ENCODE data around the gene SPATA25.
A peak's percentile ranks its signal among the peaks of the same experiment; 100 is the strongest.

SPATA25 gene

GRCh38 chr20:45863543-45864470, 23.6 kb downstream of the SPATA25 start:
- DNase-seq (ENCODE audit: low spot score) = no peak

- DNase-seq (ENCODE audit: low spot score) = no peak
Measured at GRCh38 chr20:45861221-45862075, 26.0 kb downstream of the SPATA25 start.

- DNase-seq (ENCODE audit: low spot score) = peak; percentile 7
Measured at GRCh38 chr20:45860560-45861220, 26.7 kb downstream of the SPATA25 start.

GRCh38 chr20:45859916-45860315, 27.5 kb downstream of the SPATA25 start:
- DNase-seq (ENCODE audit: low spot score) = no peak

- DNase-seq (ENCODE audit: low spot score) = no peak
Measured at GRCh38 chr20:45857882-45858216, 29.6 kb downstream of the SPATA25 start.

- DNase-seq (ENCODE audit: low spot score) = peak; percentile 99
Measured at GRCh38 chr20:45857114-45857881, 30.1 kb downstream of the SPATA25 start, which contains the start of the genes ACOT8 and ZSWIM3. TSS of gene ACOT8 (minus strand) at chr20:45857392. CDS start at chr20:45857315, 77 bp downstream. TSS of gene ZSWIM3 (plus strand) at chr20:45857614. CDS start at chr20:45857826, 212 bp downstream.

GRCh38 chr20:45853484-45853883, 33.9 kb downstream of the SPATA25 start:
- DNase-seq (ENCODE audit: low spot score) = no peak

GRCh38 chr20:45852326-45852725, 35.1 kb downstream of the SPATA25 start:
- DNase-seq (ENCODE audit: low spot score) = no peak

GRCh38 chr20:45851501-45851900, 35.9 kb downstream of the SPATA25 start:
- DNase-seq (ENCODE audit: low spot score) = no peak

GRCh38 chr20:45850926-45851325, 36.5 kb downstream of the SPATA25 start:
- DNase-seq (ENCODE audit: low spot score) = no peak

GRCh38 chr20:45850238-45850637, 37.2 kb downstream of the SPATA25 start:
- no peak for DNase-seq (ENCODE audit: low spot score)

GRCh38 chr20:45848969-45849582, 38.3 kb downstream of the SPATA25 start:
- no peak for DNase-seq (ENCODE audit: low spot score)

GRCh38 chr20:45848421-45848820, 39.0 kb downstream of the SPATA25 start:
- no peak for DNase-seq (ENCODE audit: low spot score)

GRCh38 chr20:45845452-45845851, 42.0 kb downstream of the SPATA25 start:
- no peak for DNase-seq (ENCODE audit: low spot score)

- no peak for DNase-seq (ENCODE audit: low spot score)
Measured at GRCh38 chr20:45843506-45843905, 43.9 kb downstream of the SPATA25 start.

- DNase-seq (ENCODE audit: low spot score) = no peak
Measured at GRCh38 chr20:45842169-45842812, 45.1 kb downstream of the SPATA25 start.

- no peak for DNase-seq (ENCODE audit: low spot score)
Measured at GRCh38 chr20:45841407-45842129, 45.9 kb downstream of the SPATA25 start.

- DNase-seq (ENCODE audit: low spot score) = no peak
Measured at GRCh38 chr20:45840700-45841198, 46.7 kb downstream of the SPATA25 start.

GRCh38 chr20:45836841-45837240, 50.6 kb downstream of the SPATA25 start:
- DNase-seq (ENCODE audit: low spot score) = no peak
